GM19397 (cell line): ENCODE measurements around the gene APOBEC3C.
A peak's percentile ranks its signal among the peaks of the same experiment; 100 is the strongest.
"Not testable (repeated sequence)": the region's sequence is repeated elsewhere in the genome, so short reads cannot be mapped to it uniquely, and the experiment has no call there.

Experiments
- ATAC-seq: cut with Tn5 transposase; IDR thresholded peaks from one replicate; pipeline ENCODE4 v1.9.1; 2021; ENCODE audit warnings: mild to moderate bottlenecking, moderate library complexity; ENCODE audit not compliant: unreplicated experiment

APOBEC3C gene

GRCh38 chr22:39013942-39014722 is at the start of gene APOBEC3C:
TSS of gene APOBEC3C (plus strand) at chr22:39014257. CDS start at chr22:39014363, 106 bp downstream.
- peak; percentile 80 for ATAC-seq

- no peak for ATAC-seq
Measured at GRCh38 chr22:38964306-38964705, 49.8 kb upstream of the APOBEC3C start.

- no peak for ATAC-seq
Measured at GRCh38 chr22:38964989-38965388, 49.1 kb upstream of the APOBEC3C start.

- no peak for ATAC-seq
Measured at GRCh38 chr22:38965614-38966379, 48.3 kb upstream of the APOBEC3C start.

- ATAC-seq = no peak
Measured at GRCh38 chr22:38966380-38966702, 47.7 kb upstream of the APOBEC3C start.

- no peak for ATAC-seq
Measured at GRCh38 chr22:38966942-38967341, 47.1 kb upstream of the APOBEC3C start.

- ATAC-seq = no peak
Measured at GRCh38 chr22:38967451-38968450, 46.3 kb upstream of the APOBEC3C start.

GRCh38 chr22:38968801-38969200 is 45.3 kb upstream of the APOBEC3C start:
- no peak for ATAC-seq

GRCh38 chr22:38970551-38970950 is 43.5 kb upstream of the APOBEC3C start:
- ATAC-seq = no peak

GRCh38 chr22:38971202-38971601 is 42.9 kb upstream of the APOBEC3C start:
- ATAC-seq = no peak

- ATAC-seq = no peak
Measured at GRCh38 chr22:38971791-38972190, 42.3 kb upstream of the APOBEC3C start.

GRCh38 chr22:38972558-38972957 is 41.5 kb upstream of the APOBEC3C start:
- no peak for ATAC-seq

GRCh38 chr22:38973289-38974169 is 40.5 kb upstream of the APOBEC3C start:
- no peak for ATAC-seq

GRCh38 chr22:38974170-38974825 is 39.8 kb upstream of the APOBEC3C start:
- no peak for ATAC-seq

GRCh38 chr22:38974826-38975175 is 39.3 kb upstream of the APOBEC3C start:
- no peak for ATAC-seq

GRCh38 chr22:38977289-38977688 is 36.8 kb upstream of the APOBEC3C start:
- ATAC-seq = not testable (repeated sequence)

- ATAC-seq = not testable (repeated sequence)
Measured at GRCh38 chr22:38980587-38980986, 33.5 kb upstream of the APOBEC3C start.

- ATAC-seq = no peak
Measured at GRCh38 chr22:38981005-38981991, 32.8 kb upstream of the APOBEC3C start.
